H1 (cell line): Measurements from ENCODE around the gene TGM2. TPM values are rescaled to one million over a fixed set of nuclear protein-coding genes. Genes with fewer than 3 reads are reported as not detected.
A peak's percentile ranks its signal among the peaks of the same experiment; 100 is the strongest.

ENCODE experiments used
- CTCF ChIA-PET: fragments of 300-600 bp; sonication (Branson Sonifier 250); formaldehyde crosslinking; loops from one replicate; lab custom pipeline; 2021; ENCODE audit not compliant: partially characterized antibody; lab: Charles Lee
- POLR2A ChIA-PET: fragments of 300-600 bp; sonication (Branson Sonifier 250); formaldehyde crosslinking; loops from one replicate; lab custom pipeline; 2021; ENCODE audit warnings: inconsistent platforms; ENCODE audit not compliant: partially characterized antibody; lab: Charles Lee
- DNase-seq, 2 experiments: peaks; one replicate each; pipeline versions ENCODE4 v3.0.0 to v3.0.0-alpha.2; 2010 to 2022; ENCODE audit warnings: low spot score in 2 of 2, low read depth in 1 of 2, mixed read lengths in 1 of 2
- FAIRE-seq: peaks from 2 replicates; lab custom pipeline; 2011; peaks lifted over from hg19 to GRCh38; lab: Jason Lieb, UNC
- H2AFZ ChIP-seq: 2 replicates; pipeline ENCODE4 v1.8.1; 2012; ENCODE audit warnings: low read length, inconsistent platforms
- H2AK5ac ChIP-seq: 2 replicates; pipeline ENCODE4 v1.6.1; 2013; ENCODE audit warnings: low read depth, low read length
- H2BK120ac ChIP-seq: replicated peaks from 2 replicates; pipeline ENCODE3; 2013; ENCODE audit warnings: low read depth, low read length, inconsistent platforms
- H2BK12ac ChIP-seq: 2 replicates; pipeline ENCODE4 v1.6.1; 2013; ENCODE audit warnings: low read depth, low read length
- H2BK15ac ChIP-seq: 2 replicates; pipeline ENCODE4 v1.6.1; 2013; ENCODE audit warnings: low read length
- H2BK20ac ChIP-seq: 2 replicates; pipeline ENCODE4 v1.6.1; 2013; ENCODE audit warnings: low read length
- H2BK5ac ChIP-seq: 2 replicates; pipeline ENCODE4 v1.6.1; 2013; ENCODE audit warnings: low read depth, low read length
- H3K14ac ChIP-seq: 2 replicates; pipeline ENCODE4 v1.6.1; 2013; ENCODE audit warnings: inconsistent platforms; ENCODE audit not compliant: insufficient read length
- H3K18ac ChIP-seq: 2 replicates; pipeline ENCODE4 v1.6.1; 2013; ENCODE audit warnings: low read length; ENCODE audit errors: extremely low read depth
- H3K23ac ChIP-seq: 2 replicates; pipeline ENCODE4 v1.6.1; 2013; ENCODE audit warnings: inconsistent platforms; ENCODE audit not compliant: insufficient read length
- H3K23me2 ChIP-seq: 2 replicates; pipeline ENCODE4 v1.6.1; 2013; ENCODE audit warnings: low read depth, low read length
- H3K27ac ChIP-seq: 2 replicates; pipeline ENCODE4 v1.6.1; 2011; ENCODE audit warnings: low read depth, low read length, inconsistent platforms
- H3K27me3 ChIP-seq, 4 experiments: replicated peaks in 1 of 4; 1 replicate in 1 of 4; 2 replicates in 3 of 4; pipeline versions ENCODE4 v1.6.1 to v1.8.1; 2011 to 2013; ENCODE audit warnings: low read length in 3 of 4, mild to moderate bottlenecking in 3 of 4, inconsistent platforms in 2 of 4, mixed read lengths in 2 of 4, moderate library complexity in 1 of 4; ENCODE audit not compliant: control insufficient read depth in 3 of 4, insufficient read depth in 3 of 4; ENCODE audit errors: extremely low read depth in 1 of 4
- H3K36me3 ChIP-seq, 4 experiments: 2 replicates each; pipeline versions ENCODE4 v1.6.1 to v1.8.1; 2011 to 2013; ENCODE audit warnings: mild to moderate bottlenecking in 4 of 4, low read length in 3 of 4, moderate library complexity in 2 of 4, control low read depth in 1 of 4, inconsistent platforms in 1 of 4; ENCODE audit not compliant: insufficient read depth in 4 of 4, control insufficient read depth in 2 of 4
- H3K4ac ChIP-seq: replicated peaks from 2 replicates; pipeline ENCODE3; 2013; ENCODE audit warnings: low read length, low read depth, mixed read lengths, inconsistent platforms; ENCODE audit not compliant: insufficient read length
- H3K4me1 ChIP-seq, 4 experiments: replicated peaks in 1 of 4; 1 replicate in 1 of 4; 2 replicates in 3 of 4; pipeline versions ENCODE4 v1.6.1 to v1.8.1; 2011 to 2013; ENCODE audit warnings: low read length in 3 of 4, inconsistent platforms in 2 of 4, mixed read lengths in 1 of 4; ENCODE audit not compliant: insufficient read depth in 4 of 4, control insufficient read depth in 3 of 4
- H3K4me2 ChIP-seq, 2 experiments: 2 replicates each; pipeline versions ENCODE4 v1.6.1 to v1.8.1; 2011 to 2013; ENCODE audit warnings: low read depth in 2 of 2, low read length in 2 of 2, control low read depth in 1 of 2, inconsistent platforms in 1 of 2, mild to moderate bottlenecking in 1 of 2; ENCODE audit not compliant: insufficient read depth in 1 of 2
- H3K4me3 ChIP-seq, 4 experiments: fragments of 200-600, 300-600 bp in 1 of 4; sonication (generic), shearing (Covaris generic), sonication (Bioruptor Twin) in 1 of 4; 2 replicates each; pipeline versions ENCODE4 v1.5.1 to v1.8.1; 2011 to 2016; ENCODE audit warnings: low read length in 4 of 4, low read depth in 3 of 4, control low read depth in 2 of 4, inconsistent platforms in 2 of 4, mild to moderate bottlenecking in 2 of 4, mixed read lengths in 1 of 4, moderate library complexity in 1 of 4; ENCODE audit not compliant: insufficient read depth in 2 of 4; ENCODE audit errors: extremely low read depth in 1 of 4
- H3K56ac ChIP-seq: replicated peaks from 2 replicates; pipeline ENCODE3; 2013; ENCODE audit warnings: low read depth, mild to moderate bottlenecking, mixed read lengths, low read length, inconsistent platforms; ENCODE audit not compliant: insufficient read length
- H3K79me1 ChIP-seq: 2 replicates; pipeline ENCODE4 v1.6.1; 2013; ENCODE audit warnings: low read depth, low read length, control low read depth
- H3K79me2 ChIP-seq, 2 experiments: 2 replicates each; pipeline versions ENCODE4 v1.6.1 to v1.8.1; 2012 to 2013; ENCODE audit warnings: low read length in 2 of 2, mild to moderate bottlenecking in 2 of 2, inconsistent platforms in 1 of 2; ENCODE audit not compliant: insufficient read depth in 2 of 2, control insufficient read depth in 1 of 2
- H3K9ac ChIP-seq, 4 experiments: replicated peaks in 1 of 4; 1 replicate in 1 of 4; 2 replicates in 3 of 4; pipeline versions ENCODE4 v1.6.1 to v1.8.1; 2011 to 2013; ENCODE audit warnings: low read depth in 3 of 4, low read length in 3 of 4, control low read depth in 2 of 4, mild to moderate bottlenecking in 2 of 4, moderate library complexity in 2 of 4, inconsistent platforms in 1 of 4; ENCODE audit errors: extremely low read depth in 1 of 4
- H3K9me3 ChIP-seq, 2 experiments: 2 replicates each; pipeline versions ENCODE4 v1.6.1 to v1.8.1; 2012 to 2013; ENCODE audit warnings: mild to moderate bottlenecking in 2 of 2, moderate library complexity in 2 of 2, control low read depth in 1 of 2, inconsistent platforms in 1 of 2, low read depth in 1 of 2, low read length in 1 of 2, mixed read lengths in 1 of 2; ENCODE audit not compliant: insufficient read depth in 2 of 2
- H4K20me1 ChIP-seq, 2 experiments: replicated peaks in 1 of 2; 2 replicates each; pipeline versions ENCODE3 to v1.8.1; 2011 to 2013; ENCODE audit warnings: inconsistent platforms in 2 of 2, low read length in 2 of 2, mild to moderate bottlenecking in 1 of 2; ENCODE audit not compliant: insufficient read depth in 2 of 2, control insufficient read depth in 1 of 2
- H4K5ac ChIP-seq: 2 replicates; pipeline ENCODE4 v1.6.1; 2013; ENCODE audit warnings: low read length, low read depth, mixed read lengths, inconsistent platforms; ENCODE audit not compliant: insufficient read length
- H4K8ac ChIP-seq: 2 replicates; pipeline ENCODE4 v1.8.0; 2013; ENCODE audit warnings: mild to moderate bottlenecking, moderate library complexity, low read length, inconsistent platforms; ENCODE audit not compliant: insufficient read depth; ENCODE audit errors: extremely low read depth
- H4K91ac ChIP-seq: replicated peaks from 2 replicates; pipeline ENCODE3; 2013; ENCODE audit warnings: low read length, mixed read lengths, inconsistent platforms; ENCODE audit not compliant: insufficient read length
- CTBP2 ChIP-seq: IDR thresholded peaks from 2 replicates; pipeline ENCODE4 v1.7.0; 2011; ENCODE audit warnings: borderline replicate concordance, mild to moderate bottlenecking, moderate library complexity, mixed read lengths, low read length; ENCODE audit not compliant: insufficient read depth, insufficient read length
- EGR1 ChIP-seq: IDR thresholded peaks from 2 replicates; pipeline ENCODE4 v1.6.1; 2011; ENCODE audit warnings: low read depth, low read length, borderline replicate concordance
- KDM4A ChIP-seq: IDR thresholded peaks from one replicate; pipeline ENCODE4 v1.7.1; 2012; ENCODE audit warnings: low read depth, mild to moderate bottlenecking, moderate library complexity, low read length, inconsistent platforms; ENCODE audit not compliant: severe bottlenecking
- NRF1 ChIP-seq: IDR thresholded peaks from 2 replicates; pipeline ENCODE4 v1.6.1; 2011; ENCODE audit warnings: mild to moderate bottlenecking, low read depth, low read length, improper control_type of control experiment
- SAP30 ChIP-seq: fragments of 300-600 bp; sonication (generic); IDR thresholded peaks from 2 replicates; pipeline ENCODE4 v1.7.1; 2012; ENCODE audit warnings: low read length, moderate library complexity, mild to moderate bottlenecking, inconsistent platforms; ENCODE audit not compliant: insufficient read depth, insufficient replicate concordance
- SIN3A ChIP-seq, 2 experiments: IDR thresholded peaks in 1 of 2; conservative IDR thresholded peaks in 1 of 2; 2 replicates each; pipeline ENCODE4 v1.6.1; 2011 to 2012; ENCODE audit warnings: low read length in 2 of 2, improper control_type of control experiment in 1 of 2, low read depth in 1 of 2, mild to moderate bottlenecking in 1 of 2
- YY1 ChIP-seq: IDR thresholded peaks from 2 replicates; pipeline ENCODE4 v1.6.1; 2011; ENCODE audit warnings: low read depth, mild to moderate bottlenecking, low read length
- WGBS, 2 experiments: shearing (Covaris generic) in 1 of 2; methylation state at CpG; one replicate each; pipeline versions ENCODE4 v1.1.6 to v1.1.7; 2013 to 2015; ENCODE audit warnings: low lambda C conversion rate in 2 of 2, mixed read lengths in 2 of 2, inconsistent platforms in 1 of 2, low coverage in 1 of 2, missing lambda C conversion rate in 1 of 2; ENCODE audit not compliant: insufficient replicate concordance in 2 of 2, insufficient coverage in 1 of 2, insufficient read length in 1 of 2; ENCODE audit errors: extremely low coverage in 1 of 2, missing lambda C conversion rate in 1 of 2; 5-methylcytosine and 5-hydroxymethylcytosine counted together
- polyA plus RNA-seq, 7 experiments: library from polyadenylated mRNA; depleted of rRNA in 3 of 7; stranded (reverse) in 5 of 7; unstranded in 2 of 7; fragments of >200 nt in 5 of 7; fragments of 200-250 nt in 2 of 7; gene quantifications; 1 replicate in 5 of 7; 2 replicates in 1 of 7; 4 replicates in 1 of 7; pipeline versions ENCODE4 v1.2.1 to v1.2.3, GENCODE V29; 2011 to 2013; ENCODE audit warnings: missing spikeins in 2 of 7, mixed read lengths in 2 of 7
- total RNA-seq: library from RNA; stranded (reverse); fragmentation: NEBNext Ultra II Directional; extraction: Animal tissue kit (Norgen Biotek cat#: 25700); gene quantifications from 2 replicates; pipeline ENCODE4 v1.2.1, GENCODE V29; 2021
- TF ChIP-seq, protein P1 (sequence below): IDR thresholded peaks from 2 replicates; pipeline ENCODE4 v1.6.1; 2012; ENCODE audit warnings: inconsistent platforms
- TF ChIP-seq, protein P2 (sequence below): IDR thresholded peaks from 2 replicates; pipeline ENCODE4 v1.6.1; 2011; ENCODE audit warnings: low read depth, mild to moderate bottlenecking, low read length; ENCODE audit not compliant: insufficient read depth

The TGM2 gene
- total and polyA plus RNA-seq, 2 of the 8 experiments (the other 6 are each of a cell fraction or from before 2014, with no cell fraction given): 0.86 to 1.0 TPM

DNA sequence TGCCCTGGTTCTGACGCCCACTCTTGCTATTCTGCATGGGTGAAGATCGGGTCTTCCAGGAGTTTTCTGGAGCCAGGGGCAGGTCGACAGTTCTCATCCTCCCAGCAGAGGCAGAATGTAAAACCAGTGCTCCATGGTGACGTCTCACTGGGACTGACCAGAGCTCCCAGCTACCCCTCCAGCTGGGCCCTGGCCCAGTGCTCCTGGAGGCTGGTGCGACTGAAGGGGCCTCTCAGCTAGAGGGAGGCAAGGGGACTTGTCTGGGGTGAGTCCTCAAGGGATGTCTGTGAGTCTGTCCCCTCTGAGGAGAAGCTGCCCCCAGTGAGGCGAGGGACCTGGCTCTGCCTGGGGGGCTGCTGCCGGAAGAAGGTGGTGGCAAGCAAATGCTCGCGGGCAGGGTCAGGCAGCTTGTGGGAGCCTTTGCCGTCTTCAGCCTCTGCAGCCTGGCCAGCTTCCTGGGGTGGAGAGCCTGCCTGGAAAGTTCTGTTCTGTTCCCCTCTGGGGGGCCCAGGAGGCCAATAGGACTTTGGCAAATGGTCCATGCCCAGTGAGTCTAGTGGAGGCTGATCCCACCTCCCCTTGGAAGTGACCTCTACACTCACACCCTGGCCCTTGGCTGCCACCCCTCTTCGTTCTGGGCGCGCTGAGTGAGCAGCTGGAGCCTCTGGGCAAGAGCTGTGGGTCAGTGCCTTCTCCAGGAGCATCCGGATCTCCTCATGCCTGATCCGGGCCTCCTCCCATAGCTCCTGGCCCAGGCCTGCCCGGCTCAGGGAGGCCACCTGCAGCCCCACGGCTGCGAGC is 47.9 kb upstream of the TGM2 start:
- H4K91ac ChIP-seq: no peak overlapping the region
- H3K56ac ChIP-seq: no peak overlapping the region
- no peaks in the 10 kb centered on the region for H3K23me2 ChIP-seq
- H4K20me1 ChIP-seq: no peaks in the 10 kb centered on the region
- no peak overlapping the region for H3K18ac ChIP-seq
- no peak overlapping the region for H2BK20ac ChIP-seq
- FAIRE-seq: no peak
- no peak overlapping the region for H2AFZ ChIP-seq
- H3K27ac ChIP-seq: no peak overlapping the region
- no peak overlapping the region for H3K14ac ChIP-seq
- no peak overlapping the region for H3K4me3 ChIP-seq
- H2BK12ac ChIP-seq: no peak overlapping the region
- no peak overlapping the region for H3K4me2 ChIP-seq
- no peak overlapping the region for H2BK15ac ChIP-seq
- TF ChIP-seq, protein P1, sequence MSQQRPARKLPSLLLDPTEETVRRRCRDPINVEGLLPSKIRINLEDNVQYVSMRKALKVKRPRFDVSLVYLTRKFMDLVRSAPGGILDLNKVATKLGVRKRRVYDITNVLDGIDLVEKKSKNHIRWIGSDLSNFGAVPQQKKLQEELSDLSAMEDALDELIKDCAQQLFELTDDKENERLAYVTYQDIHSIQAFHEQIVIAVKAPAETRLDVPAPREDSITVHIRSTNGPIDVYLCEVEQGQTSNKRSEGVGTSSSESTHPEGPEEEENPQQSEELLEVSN: no peak
- no peak for TF ChIP-seq NRF1
- no peak for TF ChIP-seq KDM4A
- TF ChIP-seq, protein P2, sequence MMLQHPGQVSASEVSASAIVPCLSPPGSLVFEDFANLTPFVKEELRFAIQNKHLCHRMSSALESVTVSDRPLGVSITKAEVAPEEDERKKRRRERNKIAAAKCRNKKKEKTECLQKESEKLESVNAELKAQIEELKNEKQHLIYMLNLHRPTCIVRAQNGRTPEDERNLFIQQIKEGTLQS: no peak
- no peak for TF ChIP-seq SIN3A (conservative IDR thresholded peaks at IDR 0.05 in 1 of 2, IDR thresholded peaks at IDR 0.05 in 1 of 2; ENCODE audit: low read depth in 1 of 2, low read length in 2 of 2)
- TF ChIP-seq EGR1: no peak
- no peak for TF ChIP-seq YY1
- no peak for TF ChIP-seq SAP30
- no peak for TF ChIP-seq CTBP2
- H3K9me3 ChIP-seq: no peaks in the 10 kb centered on the region
- POLR2A ChIA-PET: no interaction called here
- no peak overlapping the region for H2BK5ac ChIP-seq
- peaks cover 0 to 3% (median 0%) of the 10 kb centered on the region in 4 experiments; a peak in 1 of 7 replicates for H3K4me1 ChIP-seq
- H2BK120ac ChIP-seq: no peak overlapping the region
- no peaks in the 10 kb centered on the region; the same call in 1 of the 2 replicates for H3K79me1 ChIP-seq
- no peak overlapping the region for H3K9ac ChIP-seq
- no peak overlapping the region for H2AK5ac ChIP-seq
- 89% methylated on average over 16 of the region's 18 CpGs; no CpG with 5 or more reads in 1 of the 2 experiments for WGBS, 2 experiments
- H3K79me2 ChIP-seq: no peaks in the 10 kb centered on the region
- no peak overlapping the region for H3K23ac ChIP-seq
- no peak for DNase-seq
- H3K4ac ChIP-seq: no peak overlapping the region
- CTCF ChIA-PET: interaction anchor here (0.9 to 17.3 kb wide), 9 partner anchors 8 to 113 kb away, joined by 3 to 198 read pairs (median 3); no protein-coding TSS in a partner anchor
- H3K36me3 ChIP-seq: no peaks in the 10 kb centered on the region
- H4K8ac ChIP-seq: peak overlapping the region; percentile 57; the same call in 1 of the 2 replicates
- no peak overlapping the region for H4K5ac ChIP-seq
- H3K27me3 ChIP-seq: no peaks in the 10 kb centered on the region
